Measurements from ENCODE around the gene TTLL9.

TTLL9 gene

GRCh38 chr20:31969991-31970390 lies 99.6 kb downstream of the TTLL9 start:
- TF ChIP-seq CTCF (IDR thresholded peaks at IDR 0.05; ENCODE audit: unreplicated experiment in 3 of 3), result no peak
- Mint-ChIP-seq H3K36me3 (ENCODE audit: low read depth) (no peaks in the 10 kb centered on the region), H3K4me3 (peak overlapping the region in 1 of 3 experiments; percentile 29), H3K9me3 (no peaks in the 10 kb centered on the region), H3K4me1 (peaks cover 5% of the 10 kb centered on the region), H3K27me3 (ENCODE audit: low read depth) (peaks cover 76% of the 10 kb centered on the region), H3K27ac (no peak overlapping the region)

- H3K9me3 Mint-ChIP-seq, result no peaks in the 10 kb centered on the region
- no peak overlapping the region for H3K4me3 Mint-ChIP-seq
- H3K27me3 Mint-ChIP-seq (ENCODE audit: low read depth), result peaks cover 59% of the 10 kb centered on the region
- H3K36me3 Mint-ChIP-seq (ENCODE audit: low read depth), result no peaks in the 10 kb centered on the region
- no peak for TF ChIP-seq CTCF (IDR thresholded peaks at IDR 0.05; ENCODE audit: unreplicated experiment in 3 of 3)
- H3K4me1 Mint-ChIP-seq, result peaks cover 5% of the 10 kb centered on the region
- H3K27ac Mint-ChIP-seq, result no peak overlapping the region
Measured at GRCh38 chr20:31972471-31973021, 102.1 kb downstream of the TTLL9 start.

GRCh38 chr20:31974296-31974695 lies 103.9 kb downstream of the TTLL9 start:
- H3K4me3 Mint-ChIP-seq, result no peak overlapping the region
- no peaks in the 10 kb centered on the region for H3K9me3 Mint-ChIP-seq
- no peaks in the 10 kb centered on the region for H3K36me3 Mint-ChIP-seq (ENCODE audit: low read depth)
- no peak for TF ChIP-seq CTCF (IDR thresholded peaks at IDR 0.05; ENCODE audit: unreplicated experiment in 3 of 3)
- peaks cover under 1% of the 10 kb centered on the region for H3K4me1 Mint-ChIP-seq
- H3K27me3 Mint-ChIP-seq (ENCODE audit: low read depth), result peaks cover 45% of the 10 kb centered on the region
- H3K27ac Mint-ChIP-seq, result no peak overlapping the region

DNA sequence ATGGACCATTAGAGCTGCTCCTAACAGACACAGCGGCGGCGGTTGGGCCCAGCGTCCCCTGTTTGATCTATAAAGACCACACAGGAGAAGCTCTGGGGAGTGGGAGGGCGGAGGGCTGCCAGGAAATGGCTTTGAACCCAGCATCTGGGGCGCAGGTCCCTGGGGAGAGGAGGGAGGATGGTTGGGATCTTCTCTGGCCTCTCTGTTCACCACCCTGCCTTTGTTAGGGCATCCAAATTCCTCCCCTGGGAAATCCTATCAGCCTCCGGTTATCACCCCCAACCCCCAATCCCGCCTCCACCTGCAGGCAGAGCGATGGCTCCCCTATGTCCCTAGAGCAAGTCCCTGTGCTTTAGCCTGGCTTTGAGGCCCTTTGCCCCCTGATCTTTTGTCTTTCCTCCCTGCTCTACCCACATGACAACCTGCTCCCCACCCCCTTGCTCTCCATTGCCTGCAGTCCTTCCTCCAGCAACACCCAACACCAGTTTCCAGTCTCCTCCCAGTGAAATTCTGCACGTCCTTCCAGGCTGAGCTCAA lies 104.6 kb downstream of the TTLL9 start:
- H3K27ac Mint-ChIP-seq, result no peak overlapping the region
- TF ChIP-seq CTCF (IDR thresholded peaks at IDR 0.05; ENCODE audit: unreplicated experiment in 3 of 3), result no peak

GRCh38 chr20:31975874-31976273 lies 105.4 kb downstream of the TTLL9 start:
- H3K4me1 Mint-ChIP-seq, result peaks cover 4% of the 10 kb centered on the region
- H3K36me3 Mint-ChIP-seq (ENCODE audit: low read depth), result no peaks in the 10 kb centered on the region
- peaks cover 34% of the 10 kb centered on the region for H3K27me3 Mint-ChIP-seq (ENCODE audit: low read depth)
- H3K4me3 Mint-ChIP-seq, result no peak overlapping the region
- TF ChIP-seq CTCF (IDR thresholded peaks at IDR 0.05; ENCODE audit: unreplicated experiment in 3 of 3), result no peak
- no peaks in the 10 kb centered on the region for H3K9me3 Mint-ChIP-seq
- no peak overlapping the region for H3K27ac Mint-ChIP-seq

More for the DNA sequence above, 104.6 kb downstream of the TTLL9 start:
- H3K4me1 Mint-ChIP-seq, result peaks cover 4% of the 10 kb centered on the region
- H3K9me3 Mint-ChIP-seq, result no peaks in the 10 kb centered on the region
- peaks cover 43% of the 10 kb centered on the region for H3K27me3 Mint-ChIP-seq (ENCODE audit: low read depth)
- H3K4me3 Mint-ChIP-seq, result no peak overlapping the region
- no peaks in the 10 kb centered on the region for H3K36me3 Mint-ChIP-seq (ENCODE audit: low read depth)

DNA sequence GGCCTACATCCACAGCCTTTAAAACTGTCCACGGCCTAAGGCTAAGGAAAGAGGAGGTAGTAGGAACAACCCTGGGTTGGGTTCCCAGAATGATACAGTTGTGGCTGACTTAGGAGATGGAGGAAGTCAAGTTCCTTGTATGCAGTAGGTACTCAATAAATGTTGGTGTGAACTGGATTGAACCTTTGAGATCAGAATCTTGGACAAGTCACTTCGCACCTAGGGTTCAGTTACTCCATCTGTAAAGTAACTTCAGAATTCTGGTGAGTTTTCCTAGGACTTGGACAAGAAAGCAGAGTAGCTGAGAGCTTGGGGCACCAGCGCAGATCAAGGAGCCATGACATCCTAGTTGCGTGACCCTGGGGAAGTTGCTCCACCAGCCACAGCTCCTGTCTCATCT lies 106.6 kb downstream of the TTLL9 start:
- Mint-ChIP-seq H3K9me3 (no peaks in the 10 kb centered on the region), H3K27me3 (ENCODE audit: low read depth) (peaks cover 31% of the 10 kb centered on the region), H3K4me1 (peaks cover 4% of the 10 kb centered on the region), H3K36me3 (ENCODE audit: low read depth) (no peaks in the 10 kb centered on the region), H3K4me3 (no peak overlapping the region), H3K27ac (no peak overlapping the region)
- no peak for TF ChIP-seq CTCF (IDR thresholded peaks at IDR 0.05; ENCODE audit: unreplicated experiment in 3 of 3)
